ENCODE measurements around the gene SOX5.

DNA sequence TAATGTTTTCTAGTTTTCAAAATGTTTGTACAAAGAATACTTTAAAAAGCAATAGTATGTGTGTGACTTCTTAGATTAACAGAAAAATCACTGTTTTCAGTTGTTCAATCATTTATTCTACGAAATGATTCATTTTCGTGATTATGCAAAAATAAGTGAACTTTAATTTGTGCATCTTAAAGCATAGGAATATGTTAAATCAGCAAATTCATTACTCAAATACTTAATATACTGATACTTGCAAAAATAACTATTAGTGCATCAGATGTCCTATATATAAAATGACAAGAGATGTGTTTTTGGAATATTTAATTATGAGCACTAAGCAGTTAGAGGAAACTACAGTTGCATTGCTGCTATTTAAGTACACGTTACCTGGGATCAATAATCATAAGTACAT, 11.0 kb downstream of the SOX5 start:
- TF ChIP-seq, protein P1, sequence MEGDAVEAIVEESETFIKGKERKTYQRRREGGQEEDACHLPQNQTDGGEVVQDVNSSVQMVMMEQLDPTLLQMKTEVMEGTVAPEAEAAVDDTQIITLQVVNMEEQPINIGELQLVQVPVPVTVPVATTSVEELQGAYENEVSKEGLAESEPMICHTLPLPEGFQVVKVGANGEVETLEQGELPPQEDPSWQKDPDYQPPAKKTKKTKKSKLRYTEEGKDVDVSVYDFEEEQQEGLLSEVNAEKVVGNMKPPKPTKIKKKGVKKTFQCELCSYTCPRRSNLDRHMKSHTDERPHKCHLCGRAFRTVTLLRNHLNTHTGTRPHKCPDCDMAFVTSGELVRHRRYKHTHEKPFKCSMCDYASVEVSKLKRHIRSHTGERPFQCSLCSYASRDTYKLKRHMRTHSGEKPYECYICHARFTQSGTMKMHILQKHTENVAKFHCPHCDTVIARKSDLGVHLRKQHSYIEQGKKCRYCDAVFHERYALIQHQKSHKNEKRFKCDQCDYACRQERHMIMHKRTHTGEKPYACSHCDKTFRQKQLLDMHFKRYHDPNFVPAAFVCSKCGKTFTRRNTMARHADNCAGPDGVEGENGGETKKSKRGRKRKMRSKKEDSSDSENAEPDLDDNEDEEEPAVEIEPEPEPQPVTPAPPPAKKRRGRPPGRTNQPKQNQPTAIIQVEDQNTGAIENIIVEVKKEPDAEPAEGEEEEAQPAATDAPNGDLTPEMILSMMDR (IDR thresholded peaks at IDR 0.05): no peak
- TF ChIP-seq POLR2A (IDR thresholded peaks at IDR 0.05): no peak

All from heart left ventricle (tissue), 13 donors.